ENCODE measurements around the gene POLR3B.

POLR3B gene

GRCh38 chr12:106329231-106329982 lies 28.1 kb upstream of the POLR3B start:
- TF ChIP-seq CTCF (IDR thresholded peaks at IDR 0.05; ENCODE audit: low read depth, low read length, missing control alignments) = no peak
- no peak for DNase-seq (ENCODE audit: extremely low read depth, low read depth)
- H3K4me3 ChIP-seq (replicated peaks; ENCODE audit: low read depth, low read length) = no peak overlapping the region

- DNase-seq (ENCODE audit: extremely low read depth, low read depth) = no peak
Measured at GRCh38 chr12:106331599-106331998, 25.9 kb upstream of the POLR3B start.

GRCh38 chr12:106332536-106332935 lies 25.0 kb upstream of the POLR3B start:
- TF ChIP-seq CTCF (IDR thresholded peaks at IDR 0.05; ENCODE audit: low read depth, low read length, missing control alignments) = no peak
- no peak overlapping the region for H3K4me3 ChIP-seq (replicated peaks; ENCODE audit: low read depth, low read length)
- no peak for DNase-seq (ENCODE audit: extremely low read depth, low read depth)

More at GRCh38 chr12:106331599-106331998, 25.9 kb upstream of the POLR3B start:
- H3K4me3 ChIP-seq (replicated peaks; ENCODE audit: low read depth, low read length) = no peak overlapping the region
- TF ChIP-seq CTCF (IDR thresholded peaks at IDR 0.05; ENCODE audit: low read depth, low read length, missing control alignments) = no peak

GRCh38 chr12:106333010-106333409 lies 24.5 kb upstream of the POLR3B start:
- TF ChIP-seq CTCF (IDR thresholded peaks at IDR 0.05; ENCODE audit: low read depth, low read length, missing control alignments) = no peak
- no peak for DNase-seq (ENCODE audit: extremely low read depth, low read depth)
- H3K4me3 ChIP-seq (replicated peaks; ENCODE audit: low read depth, low read length) = no peak overlapping the region

GRCh38 chr12:106333756-106334155 lies 23.8 kb upstream of the POLR3B start:
- H3K4me3 ChIP-seq (replicated peaks; ENCODE audit: low read depth, low read length) = no peak overlapping the region
- TF ChIP-seq CTCF (IDR thresholded peaks at IDR 0.05; ENCODE audit: low read depth, low read length, missing control alignments) = no peak
- DNase-seq (ENCODE audit: extremely low read depth, low read depth) = no peak

GRCh38 chr12:106341086-106341877 lies 16.3 kb upstream of the POLR3B start:
- no peak for TF ChIP-seq CTCF (IDR thresholded peaks at IDR 0.05; ENCODE audit: low read depth, low read length, missing control alignments)
- no peak overlapping the region for H3K4me3 ChIP-seq (replicated peaks; ENCODE audit: low read depth, low read length)
- DNase-seq (ENCODE audit: extremely low read depth, low read depth) = no peak
